Uterus (tissue), 2 donors: ENCODE data around the gene MEGF8.

Source experiments
- POLR2A ChIP-seq, 2 donors: fragments of 450-650 bp; IDR thresholded peaks; one replicate each; pipeline ENCODE4 v1.6.1; 2016; ENCODE audit warnings: antibody characterized with exemption in 2 of 2, mild to moderate bottlenecking in 1 of 2, moderate library complexity in 1 of 2
- TF ChIP-seq, protein P1 (sequence below), 4 experiments: fragments of 200-600 bp in 2 of 4; fragments of 450-650 bp in 2 of 4; sonication (generic) in 2 of 4; IDR thresholded peaks; one replicate each; pipeline ENCODE4 v1.5.1; 2016 to 2019; ENCODE audit warnings: antibody characterized with exemption in 4 of 4, mild to moderate bottlenecking in 2 of 4, moderate library complexity in 1 of 4

GRCh38 chr19:42291435-42291810 lies 34.0 kb upstream of the MEGF8 start:
- no peak for TF ChIP-seq POLR2A (IDR thresholded peaks at IDR 0.05)
- TF ChIP-seq, protein P1, sequence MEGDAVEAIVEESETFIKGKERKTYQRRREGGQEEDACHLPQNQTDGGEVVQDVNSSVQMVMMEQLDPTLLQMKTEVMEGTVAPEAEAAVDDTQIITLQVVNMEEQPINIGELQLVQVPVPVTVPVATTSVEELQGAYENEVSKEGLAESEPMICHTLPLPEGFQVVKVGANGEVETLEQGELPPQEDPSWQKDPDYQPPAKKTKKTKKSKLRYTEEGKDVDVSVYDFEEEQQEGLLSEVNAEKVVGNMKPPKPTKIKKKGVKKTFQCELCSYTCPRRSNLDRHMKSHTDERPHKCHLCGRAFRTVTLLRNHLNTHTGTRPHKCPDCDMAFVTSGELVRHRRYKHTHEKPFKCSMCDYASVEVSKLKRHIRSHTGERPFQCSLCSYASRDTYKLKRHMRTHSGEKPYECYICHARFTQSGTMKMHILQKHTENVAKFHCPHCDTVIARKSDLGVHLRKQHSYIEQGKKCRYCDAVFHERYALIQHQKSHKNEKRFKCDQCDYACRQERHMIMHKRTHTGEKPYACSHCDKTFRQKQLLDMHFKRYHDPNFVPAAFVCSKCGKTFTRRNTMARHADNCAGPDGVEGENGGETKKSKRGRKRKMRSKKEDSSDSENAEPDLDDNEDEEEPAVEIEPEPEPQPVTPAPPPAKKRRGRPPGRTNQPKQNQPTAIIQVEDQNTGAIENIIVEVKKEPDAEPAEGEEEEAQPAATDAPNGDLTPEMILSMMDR (IDR thresholded peaks at IDR 0.05), result no peak
